Measurements from ENCODE around the gene RBMS1.
"Not testable (repeated sequence)": the region's sequence is repeated elsewhere in the genome, so short reads cannot be mapped to it uniquely, and the experiment has no call there.

The RBMS1 gene

DNA sequence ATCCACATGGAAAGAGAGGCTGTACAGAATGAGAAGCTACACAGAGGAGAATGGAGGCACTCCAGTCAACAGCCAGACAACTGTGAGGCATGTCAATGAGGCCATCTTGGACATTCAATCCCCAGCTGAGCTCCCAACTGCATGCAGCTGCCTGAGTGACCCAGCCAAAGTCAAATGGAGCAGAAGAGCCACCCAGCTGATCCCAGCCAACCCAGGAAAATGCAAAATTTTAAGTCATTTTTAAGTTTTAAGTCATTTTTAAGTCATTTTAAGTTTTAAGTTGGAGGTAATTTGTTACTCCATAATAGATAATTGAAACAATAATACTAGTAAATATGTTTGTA is 63.6 kb downstream of the RBMS1 start:
- no peak for DNase-seq

GRCh38 chr2:160429248-160430000 is 64.2 kb downstream of the RBMS1 start:
- no peak for DNase-seq

- no peak for DNase-seq
Observed at GRCh38 chr2:160428405-160428763, 65.2 kb downstream of the RBMS1 start.

GRCh38 chr2:160427629-160428404 is 65.8 kb downstream of the RBMS1 start:
- no peak for DNase-seq

- no peak for DNase-seq
Observed at GRCh38 chr2:160426604-160427003, 67.0 kb downstream of the RBMS1 start.

DNA sequence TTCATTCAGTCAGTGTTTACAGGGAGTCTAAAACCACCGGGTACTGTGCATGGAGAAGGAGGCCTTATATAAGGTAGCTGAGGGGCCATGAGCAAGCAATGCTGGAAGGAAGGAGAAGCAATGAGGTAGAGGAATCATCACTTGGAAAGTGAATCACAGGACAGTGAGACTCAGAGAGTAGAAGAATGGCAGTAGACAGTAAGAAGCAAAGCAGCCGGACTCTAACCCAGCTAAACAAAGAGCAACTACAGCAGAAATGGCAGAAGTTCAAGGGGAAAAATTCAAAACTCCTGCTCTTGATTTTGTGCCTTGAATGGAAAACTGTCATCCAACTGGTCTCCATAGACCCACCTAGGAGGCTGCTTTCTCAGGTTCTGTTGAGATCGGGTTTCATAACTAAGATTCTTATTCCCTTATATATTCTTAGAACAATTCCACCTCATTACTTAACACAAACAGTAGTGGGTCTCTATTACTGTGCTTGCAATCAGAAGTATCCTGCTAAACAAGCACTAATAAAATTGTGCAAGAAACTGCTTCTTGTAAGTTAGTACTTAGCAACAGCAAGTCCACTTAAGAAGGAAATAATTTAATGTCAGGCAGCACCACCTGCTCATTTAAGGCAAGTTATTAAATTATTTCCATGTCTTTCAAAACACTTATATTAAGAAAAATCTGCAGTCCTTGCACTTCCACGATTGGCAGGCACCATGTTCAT is 68.0 kb downstream of the RBMS1 start:
- DNase-seq: no peak

GRCh38 chr2:160423126-160423525 is 70.5 kb downstream of the RBMS1 start:
- no peak for DNase-seq

DNA sequence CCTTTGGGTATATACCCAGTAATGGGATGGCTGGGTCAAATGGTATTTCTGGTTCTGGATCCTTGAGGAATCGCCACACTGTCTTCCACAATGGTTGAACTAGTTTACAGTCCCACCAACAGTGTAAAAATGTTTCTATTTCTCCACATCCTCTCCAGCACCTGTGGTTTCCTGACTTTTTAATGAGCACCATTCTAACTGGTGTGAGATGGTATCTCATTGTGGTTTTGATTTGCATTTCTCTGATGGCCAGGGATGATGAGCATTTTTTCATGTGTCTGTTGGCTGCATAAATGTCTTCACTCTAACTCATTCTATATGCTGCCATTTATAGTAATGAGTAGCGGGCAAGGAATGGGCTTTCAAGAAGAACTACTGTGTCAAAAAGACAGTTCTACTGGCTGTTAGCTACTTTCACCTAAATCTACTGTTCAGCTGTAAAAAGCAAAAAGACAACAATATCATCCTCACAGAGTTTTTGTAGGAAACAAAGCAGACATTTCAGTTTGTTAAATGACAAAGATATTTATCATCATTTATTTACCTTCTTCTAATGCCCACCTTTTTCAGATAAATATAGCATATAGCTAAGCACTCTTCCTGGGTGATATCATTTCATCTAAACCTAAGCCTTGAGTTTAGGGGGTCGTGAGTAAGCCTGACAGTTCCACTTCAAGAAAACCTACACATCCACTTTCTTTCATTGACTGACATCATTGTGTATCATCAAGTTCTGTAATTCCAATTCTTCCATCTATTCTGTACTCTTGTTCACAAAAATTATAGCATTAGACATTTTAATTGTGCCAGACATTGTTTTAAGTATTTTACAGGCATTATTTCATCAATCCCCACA is 71.7 kb downstream of the RBMS1 start:
- not testable (repeated sequence) for DNase-seq

DNA sequence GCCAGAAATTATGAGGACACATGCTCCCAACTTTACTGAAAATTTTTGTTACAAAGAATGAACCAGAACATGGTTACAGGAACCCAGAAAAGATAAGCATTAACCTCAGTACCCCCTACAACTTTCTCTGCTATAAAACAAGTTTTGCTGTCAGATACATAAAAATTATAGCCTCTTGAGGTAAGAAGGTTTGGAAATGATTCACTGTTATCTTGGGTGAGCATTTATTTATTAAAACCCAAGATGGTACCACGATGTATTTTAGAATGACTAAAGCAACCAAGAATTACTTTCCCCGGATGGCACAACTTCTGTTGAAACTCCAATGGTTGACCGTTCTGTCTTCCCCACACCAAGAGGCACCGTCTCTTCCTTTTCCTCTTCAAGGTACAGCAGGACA is 72.9 kb downstream of the RBMS1 start:
- DNase-seq: no peak

- DNase-seq: no peak
Observed at GRCh38 chr2:160419776-160420505, 73.7 kb downstream of the RBMS1 start.

GRCh38 chr2:160418853-160419252 is 74.8 kb downstream of the RBMS1 start:
- DNase-seq: no peak

- DNase-seq: no peak
Observed at GRCh38 chr2:160418398-160418765, 75.2 kb downstream of the RBMS1 start.

DNA sequence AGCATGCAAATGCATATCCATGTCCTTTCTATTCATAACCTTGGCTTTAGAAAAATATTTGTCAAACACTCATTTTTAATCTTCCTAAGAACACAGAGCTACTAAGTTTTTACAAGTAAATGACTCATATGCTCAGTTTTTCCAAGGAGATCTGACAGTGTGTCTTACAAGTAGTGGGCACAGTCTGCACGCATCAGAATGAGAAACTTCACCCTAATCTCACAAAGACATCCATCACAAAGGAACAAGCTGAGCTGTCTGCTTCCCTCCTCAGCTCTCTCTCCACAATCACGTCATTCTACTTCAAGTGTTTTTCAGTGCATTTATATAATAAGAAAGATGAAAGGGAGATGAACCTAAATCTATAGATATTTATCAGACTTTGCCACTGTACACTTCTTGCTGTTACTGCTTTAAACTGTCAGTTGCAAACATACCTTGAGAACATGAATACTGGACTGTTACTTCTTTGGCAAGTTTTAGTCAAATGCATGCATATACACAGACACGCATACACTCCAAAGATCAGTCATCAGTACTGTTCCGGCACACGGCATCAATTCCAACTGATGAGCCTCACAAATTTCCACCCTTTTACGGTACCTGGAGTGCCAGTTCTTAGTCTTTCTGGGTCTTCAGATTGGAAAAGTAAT is 75.7 kb downstream of the RBMS1 start:
- no peak for DNase-seq

- no peak for DNase-seq
Observed at GRCh38 chr2:160415991-160416390, 77.6 kb downstream of the RBMS1 start.

DNA sequence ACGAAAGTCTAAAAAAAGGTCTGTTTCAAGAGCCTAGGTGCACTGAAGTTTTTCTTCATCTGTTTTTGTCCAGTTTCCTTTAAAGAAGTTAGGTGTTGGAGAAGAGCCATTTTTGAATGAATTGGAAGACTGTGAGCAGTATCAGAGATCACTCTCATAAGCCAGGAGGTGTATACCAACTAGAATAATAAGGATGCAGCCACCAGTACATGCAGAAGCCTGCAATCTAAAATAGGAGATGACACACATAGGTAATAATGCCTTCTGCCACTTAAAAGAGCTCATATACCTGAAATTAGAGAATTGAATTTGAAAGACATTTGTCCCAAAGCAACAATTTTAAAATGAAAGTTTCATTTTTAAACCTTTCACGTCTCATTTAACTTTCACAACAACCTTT is 81.7 kb downstream of the RBMS1 start:
- DNase-seq: no peak

DNA sequence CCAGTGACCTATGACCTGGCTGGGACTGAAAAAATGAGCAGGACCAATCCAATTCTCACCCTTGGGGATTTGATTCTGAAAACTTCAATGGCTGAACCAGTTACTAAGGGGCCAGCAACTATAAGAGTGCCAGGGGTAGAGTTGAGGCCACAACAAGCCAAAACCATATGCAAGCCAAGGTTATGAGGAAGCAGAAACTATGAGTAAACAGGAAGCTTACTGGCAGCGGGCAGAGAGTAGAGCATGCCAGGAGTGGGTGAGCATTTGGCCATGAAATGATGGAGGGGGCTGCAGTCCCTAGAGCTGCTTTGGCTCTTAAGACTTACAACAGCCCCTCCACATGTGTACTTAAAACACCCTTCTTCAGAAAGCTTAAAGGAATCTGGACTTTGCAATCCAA is 82.4 kb downstream of the RBMS1 start:
- DNase-seq: no peak

DNA sequence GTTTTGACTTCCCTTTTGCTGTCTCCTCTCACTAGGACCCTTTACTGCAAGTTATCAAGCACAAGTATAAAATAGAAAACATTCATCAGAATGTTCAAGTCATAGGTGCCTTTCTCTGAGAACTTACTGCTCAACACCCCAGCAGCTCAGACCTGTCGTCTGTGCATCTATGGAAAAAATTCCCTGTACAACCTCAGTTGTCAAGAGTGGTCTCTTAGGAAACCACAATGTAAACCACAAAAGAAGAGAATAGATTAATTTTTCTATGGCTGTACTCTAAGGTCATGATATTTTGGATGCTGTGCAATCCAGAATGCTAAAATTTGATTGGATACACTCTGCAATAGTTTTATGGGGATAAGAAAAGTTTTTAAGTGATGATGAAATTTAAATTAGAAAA is 84.1 kb downstream of the RBMS1 start:
- DNase-seq: no peak

DNA sequence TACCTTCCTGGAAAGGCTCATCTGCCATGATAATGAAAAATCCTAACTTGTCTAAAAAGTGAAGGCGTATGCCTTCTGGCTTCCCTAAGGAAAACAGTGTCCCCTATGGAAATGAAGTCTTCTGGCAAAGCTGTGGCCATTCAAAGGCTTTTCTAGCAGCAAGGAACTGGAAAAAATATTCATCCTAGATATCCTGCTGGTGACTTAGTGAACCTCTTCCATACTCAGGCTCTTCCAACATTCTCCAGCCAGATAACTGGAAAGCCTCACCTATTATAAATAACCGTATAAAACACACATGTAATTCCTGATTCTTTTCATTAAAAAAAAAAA is 84.7 kb downstream of the RBMS1 start:
- DNase-seq: no peak

- DNase-seq: no peak
Observed at GRCh38 chr2:160408173-160408958, 85.2 kb downstream of the RBMS1 start.

GRCh38 chr2:160407393-160408172 is 86.0 kb downstream of the RBMS1 start:
- no peak for DNase-seq

Data from NCI-H187 (cell line).